Measurements from ENCODE around the gene COA1.

DNA sequence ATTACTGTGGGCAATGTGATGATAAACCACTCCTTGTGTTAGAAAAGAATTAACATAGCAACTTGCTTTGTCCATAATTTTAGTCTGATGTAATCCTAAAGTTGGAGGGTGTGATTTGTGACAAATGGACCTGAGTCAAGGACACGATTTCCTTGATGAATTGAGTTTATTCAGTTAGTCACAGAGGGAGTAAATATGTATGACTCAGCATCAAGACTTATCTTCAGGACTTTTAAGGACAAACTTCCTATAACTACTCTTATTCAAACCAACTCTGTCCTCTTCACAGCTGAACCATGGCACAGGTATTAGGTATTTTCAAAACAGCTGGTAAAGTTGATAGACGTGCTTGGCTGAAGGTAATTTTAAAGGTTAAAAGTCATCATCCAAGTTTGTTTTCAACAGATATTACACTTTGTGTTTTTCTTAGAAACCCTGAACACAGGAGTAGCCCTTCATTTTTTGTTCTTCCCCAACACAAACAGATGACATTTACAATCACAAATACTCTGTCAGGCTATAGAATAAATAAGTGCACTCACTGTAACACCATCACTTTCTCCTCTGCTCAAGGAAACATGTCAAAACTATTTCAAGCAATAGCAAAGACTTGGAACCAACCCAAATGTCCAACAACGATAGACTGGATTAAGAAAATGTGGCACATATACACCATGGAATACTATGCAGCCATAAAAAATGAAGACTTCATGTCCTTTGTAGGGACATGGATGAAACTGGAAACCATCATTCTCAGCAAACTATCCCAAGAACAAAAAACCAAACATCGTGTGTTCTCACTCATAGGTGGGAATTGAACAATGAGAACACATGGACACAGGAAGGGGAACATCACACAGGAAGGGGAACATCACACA, 54.5 kb downstream of the COA1 start:
- TF ChIP-seq, protein P1, sequence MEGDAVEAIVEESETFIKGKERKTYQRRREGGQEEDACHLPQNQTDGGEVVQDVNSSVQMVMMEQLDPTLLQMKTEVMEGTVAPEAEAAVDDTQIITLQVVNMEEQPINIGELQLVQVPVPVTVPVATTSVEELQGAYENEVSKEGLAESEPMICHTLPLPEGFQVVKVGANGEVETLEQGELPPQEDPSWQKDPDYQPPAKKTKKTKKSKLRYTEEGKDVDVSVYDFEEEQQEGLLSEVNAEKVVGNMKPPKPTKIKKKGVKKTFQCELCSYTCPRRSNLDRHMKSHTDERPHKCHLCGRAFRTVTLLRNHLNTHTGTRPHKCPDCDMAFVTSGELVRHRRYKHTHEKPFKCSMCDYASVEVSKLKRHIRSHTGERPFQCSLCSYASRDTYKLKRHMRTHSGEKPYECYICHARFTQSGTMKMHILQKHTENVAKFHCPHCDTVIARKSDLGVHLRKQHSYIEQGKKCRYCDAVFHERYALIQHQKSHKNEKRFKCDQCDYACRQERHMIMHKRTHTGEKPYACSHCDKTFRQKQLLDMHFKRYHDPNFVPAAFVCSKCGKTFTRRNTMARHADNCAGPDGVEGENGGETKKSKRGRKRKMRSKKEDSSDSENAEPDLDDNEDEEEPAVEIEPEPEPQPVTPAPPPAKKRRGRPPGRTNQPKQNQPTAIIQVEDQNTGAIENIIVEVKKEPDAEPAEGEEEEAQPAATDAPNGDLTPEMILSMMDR (IDR thresholded peaks at IDR 0.05) = no peak
- TF ChIP-seq POLR2A (IDR thresholded peaks at IDR 0.05; ENCODE audit: low read depth) = no peak

All from esophagus muscularis mucosa (tissue), 3 donors.